Astrocyte (in vitro differentiated cells and primary cell): ENCODE data around the gene BABAM1. TPM values are rescaled to one million over a fixed set of nuclear protein-coding genes. Genes with fewer than 3 reads are reported as not detected.

Experiments
- DNase-seq: peaks from one replicate; pipeline ENCODE4 v3.0.0-alpha.2; 2010; ENCODE audit warnings: low read depth
- FAIRE-seq: peaks from 2 replicates; lab custom pipeline; 2011; peaks lifted over from hg19 to GRCh38; lab: Jason Lieb, UNC
- H2AFZ ChIP-seq: 2 replicates; pipeline ENCODE4 v1.6.0; 2012; ENCODE audit warnings: low read depth, low read length, inconsistent platforms
- H3K27ac ChIP-seq: 2 replicates; pipeline ENCODE4 v1.5.1; 2011; ENCODE audit warnings: low read depth, low read length, inconsistent platforms
- H3K27me3 ChIP-seq: 2 replicates; pipeline ENCODE4 v1.6.0; 2011; ENCODE audit warnings: low read length, inconsistent platforms; ENCODE audit not compliant: insufficient read depth
- H3K36me3 ChIP-seq: 2 replicates; pipeline ENCODE4 v1.5.1; 2011; ENCODE audit warnings: low read length, inconsistent platforms; ENCODE audit not compliant: insufficient read depth
- H3K4me1 ChIP-seq: 2 replicates; pipeline ENCODE4 v1.5.1; 2011; ENCODE audit warnings: low read length, inconsistent platforms; ENCODE audit not compliant: insufficient read depth
- H3K4me2 ChIP-seq: 2 replicates; pipeline ENCODE4 v1.6.0; 2012; ENCODE audit warnings: low read length, inconsistent platforms
- H3K4me3 ChIP-seq: 2 replicates; pipeline ENCODE4 v1.5.1; 2011; ENCODE audit warnings: low read depth, mild to moderate bottlenecking, low read length, inconsistent platforms; ENCODE audit not compliant: insufficient read depth
- H3K79me2 ChIP-seq: 2 replicates; pipeline ENCODE4 v1.6.0; 2012; ENCODE audit warnings: mild to moderate bottlenecking, low read length, inconsistent platforms; ENCODE audit not compliant: insufficient read depth
- H3K9ac ChIP-seq: 2 replicates; pipeline ENCODE4 v1.6.0; 2012; ENCODE audit warnings: mild to moderate bottlenecking, low read length, inconsistent platforms
- H3K9me3 ChIP-seq: 2 replicates; pipeline ENCODE4 v1.5.1; 2012; ENCODE audit warnings: low read depth, mild to moderate bottlenecking, low read length, inconsistent platforms; ENCODE audit not compliant: insufficient read depth
- H4K20me1 ChIP-seq: 2 replicates; pipeline ENCODE4 v1.6.0; 2012; ENCODE audit warnings: low read length, inconsistent platforms; ENCODE audit not compliant: insufficient read depth
- H3K27ac Mint-ChIP-seq: one replicate; pipeline ENCODE4 v1.8.0; 2021; ENCODE audit warnings: mild to moderate bottlenecking, mixed read lengths; ENCODE audit not compliant: unreplicated experiment
- H3K27me3 Mint-ChIP-seq: one replicate; pipeline ENCODE4 v1.8.0; 2021; ENCODE audit warnings: low read depth, mixed read lengths; ENCODE audit not compliant: unreplicated experiment
- H3K36me3 Mint-ChIP-seq: one replicate; pipeline ENCODE4 v1.8.0; 2021; ENCODE audit warnings: low read depth, mixed read lengths; ENCODE audit not compliant: unreplicated experiment
- H3K4me1 Mint-ChIP-seq: one replicate; pipeline ENCODE4 v1.8.0; 2021; ENCODE audit warnings: low read depth, mixed read lengths; ENCODE audit not compliant: unreplicated experiment
- H3K4me3 Mint-ChIP-seq: one replicate; pipeline ENCODE4 v1.8.0; 2021; ENCODE audit warnings: mild to moderate bottlenecking, moderate library complexity, mixed read lengths; ENCODE audit not compliant: unreplicated experiment
- H3K9me3 Mint-ChIP-seq: one replicate; pipeline ENCODE4 v1.8.0; 2021; ENCODE audit warnings: mild to moderate bottlenecking, mixed read lengths; ENCODE audit not compliant: unreplicated experiment
- CTCF ChIP-seq: IDR thresholded peaks from 2 replicates; pipeline ENCODE4 v1.5.1; 2011; ENCODE audit warnings: low read depth, mild to moderate bottlenecking, inconsistent platforms, low read length, moderate library complexity; ENCODE audit not compliant: insufficient read depth
- EZH2 ChIP-seq: IDR thresholded peaks from 2 replicates; pipeline ENCODE4 v1.6.1; 2012; ENCODE audit warnings: mild to moderate bottlenecking, low read length, inconsistent platforms; ENCODE audit not compliant: insufficient read depth
- total RNA-seq: library from RNA; stranded (reverse); gene quantifications from 2 replicates; pipeline ENCODE4 v1.2.1, GENCODE V29; 2021

The BABAM1 gene
- total RNA-seq, 1 donor from 2014 or later: 112 TPM

GRCh38 chr19:17255150-17255621, 12.1 kb upstream of the BABAM1 start:
- Histone ChIP-seq H3K9ac (no peak overlapping the region), H3K27ac (no peak overlapping the region), H2AFZ (no peak overlapping the region), H3K4me1 (no peaks in the 10 kb centered on the region), H3K9me3 (peaks cover 10% of the 10 kb centered on the region), H3K36me3 (no peaks in the 10 kb centered on the region), H3K27me3 (no peaks in the 10 kb centered on the region), H3K4me2 (no peak overlapping the region), H3K4me3 (no peak overlapping the region), H3K79me2 (no peaks in the 10 kb centered on the region), H4K20me1 (no peaks in the 10 kb centered on the region)
- H3K27ac Mint-ChIP-seq: no peak overlapping the region
- no peaks in the 10 kb centered on the region for H3K36me3 Mint-ChIP-seq
- FAIRE-seq (no peak), DNase-seq (no peak)
- H3K4me1 Mint-ChIP-seq: no peaks in the 10 kb centered on the region
- TF ChIP-seq EZH2: no peak
- peak overlapping the region; percentile 64 for H3K4me3 Mint-ChIP-seq
- no peaks in the 10 kb centered on the region for H3K9me3 Mint-ChIP-seq
- H3K27me3 Mint-ChIP-seq: peaks cover 9% of the 10 kb centered on the region

DNA sequence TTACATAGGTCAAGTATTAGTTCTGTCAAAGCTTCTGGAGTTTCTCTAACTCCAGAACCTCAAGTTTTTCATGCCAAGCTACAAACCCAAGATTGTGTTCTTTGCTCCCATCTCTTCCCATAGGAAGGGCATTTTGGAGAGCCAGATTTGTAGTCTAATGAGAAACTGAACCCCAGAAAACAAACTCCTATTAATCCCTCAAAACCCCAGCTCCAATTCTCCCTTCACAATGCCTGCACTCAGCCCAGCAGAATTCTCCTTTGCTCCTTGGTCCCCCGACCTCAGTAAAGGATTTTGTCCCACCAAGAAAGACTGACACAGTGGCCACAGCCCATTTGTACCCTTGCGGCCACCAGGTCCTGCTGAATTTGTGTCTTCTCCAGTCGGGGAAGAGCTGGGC, 11.1 kb upstream of the BABAM1 start:
- Histone ChIP-seq H3K4me3 (no peak overlapping the region), H3K9ac (no peak overlapping the region), H2AFZ (no peak overlapping the region), H3K36me3 (no peaks in the 10 kb centered on the region), H3K79me2 (no peaks in the 10 kb centered on the region), H3K4me1 (no peaks in the 10 kb centered on the region), H3K9me3 (peaks cover 10% of the 10 kb centered on the region), H4K20me1 (no peaks in the 10 kb centered on the region), H3K4me2 (no peak overlapping the region), H3K27me3 (no peaks in the 10 kb centered on the region), H3K27ac (no peak overlapping the region)
- TF ChIP-seq CTCF (no peak), EZH2 (no peak)
- no peak for DNase-seq
- FAIRE-seq: no peak
- no peak overlapping the region for H3K27ac Mint-ChIP-seq
- H3K27me3 Mint-ChIP-seq: peaks cover 13% of the 10 kb centered on the region
- no peak overlapping the region for H3K4me3 Mint-ChIP-seq
- no peaks in the 10 kb centered on the region for H3K4me1 Mint-ChIP-seq
- H3K9me3 Mint-ChIP-seq: no peaks in the 10 kb centered on the region
- H3K36me3 Mint-ChIP-seq: no peaks in the 10 kb centered on the region

DNA sequence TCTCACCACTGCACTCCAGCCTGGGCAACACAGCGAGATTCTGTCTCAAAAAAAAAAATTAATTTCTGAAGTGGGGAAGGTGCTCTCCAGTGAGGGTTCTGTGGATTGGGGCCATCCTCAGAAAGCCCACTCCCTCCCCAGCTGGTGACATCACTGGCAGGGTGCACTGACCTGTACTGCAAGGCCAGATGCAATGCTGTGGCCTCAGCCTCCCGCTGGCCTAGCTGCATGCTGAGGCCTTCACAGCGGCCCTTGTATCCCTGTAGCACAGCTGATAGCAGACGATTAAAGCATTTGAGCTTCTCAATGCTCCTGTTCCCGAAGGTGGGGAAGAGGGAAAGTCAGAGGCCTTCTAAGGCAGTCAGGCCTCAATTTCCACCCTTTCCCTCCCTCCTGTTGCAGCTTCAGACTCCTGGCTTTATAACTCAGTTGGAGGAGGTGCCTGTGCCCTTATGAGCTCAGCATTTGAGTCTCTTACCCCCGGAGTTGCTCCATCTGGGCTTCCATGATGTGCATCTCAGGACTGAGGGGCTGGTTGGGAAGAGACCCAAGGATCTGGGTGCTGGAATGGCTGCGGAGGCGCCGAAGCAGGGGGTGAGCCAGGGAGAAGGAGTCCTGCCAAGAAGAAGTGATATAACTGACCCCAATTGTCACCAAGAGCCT, 8.0 kb upstream of the BABAM1 start:
- DNase-seq (no peak), FAIRE-seq (no peak)
- Histone ChIP-seq H4K20me1 (no peaks in the 10 kb centered on the region), H3K79me2 (no peaks in the 10 kb centered on the region), H3K4me1 (no peaks in the 10 kb centered on the region), H3K36me3 (no peaks in the 10 kb centered on the region), H3K9me3 (peaks cover 10% of the 10 kb centered on the region), H3K27ac (no peak overlapping the region), H2AFZ (no peak overlapping the region), H3K4me2 (no peak overlapping the region), H3K27me3 (no peaks in the 10 kb centered on the region), H3K9ac (no peak overlapping the region), H3K4me3 (no peak overlapping the region)
- no peak for TF ChIP-seq EZH2
- peaks cover 13% of the 10 kb centered on the region for H3K27me3 Mint-ChIP-seq
- H3K36me3 Mint-ChIP-seq: no peaks in the 10 kb centered on the region
- no peaks in the 10 kb centered on the region for H3K4me1 Mint-ChIP-seq
- no peaks in the 10 kb centered on the region for H3K9me3 Mint-ChIP-seq
- no peak overlapping the region for H3K4me3 Mint-ChIP-seq
- H3K27ac Mint-ChIP-seq: peak overlapping the region; percentile 34
